Brain pericyte (primary cell): ENCODE results near the gene ABCD3.
A peak's percentile ranks its signal among the peaks of the same experiment; 100 is the strongest.
"Not testable (repeated sequence)": the region's sequence is repeated elsewhere in the genome, so short reads cannot be mapped to it uniquely, and the experiment has no call there.

Experiments
- DNase-seq: peaks from one replicate; pipeline ENCODE4 v3.0.0-alpha.2; 2012; ENCODE audit warnings: low read depth, low spot score

The ABCD3 gene

DNA sequence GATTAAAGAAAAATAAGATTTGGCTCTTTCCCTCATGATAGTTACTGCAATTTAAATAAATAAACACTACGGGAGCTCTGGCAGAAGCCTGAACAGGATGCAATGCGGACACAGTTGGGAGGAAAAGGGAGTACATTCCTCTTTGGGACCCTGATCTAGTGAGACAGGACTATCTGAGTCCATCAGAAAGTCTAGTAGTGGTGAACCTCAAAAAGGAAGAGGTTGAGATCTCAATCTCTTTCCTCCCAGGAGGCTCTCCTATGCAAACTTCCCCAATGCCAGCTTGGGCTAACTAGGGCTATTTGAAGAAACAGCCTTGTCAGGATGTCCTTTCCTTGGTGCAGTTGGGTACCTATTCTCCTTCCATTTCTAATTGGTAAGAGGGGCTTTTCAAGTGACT lies 4.9 kb upstream of the ABCD3 start:
- DNase-seq = no peak

DNA sequence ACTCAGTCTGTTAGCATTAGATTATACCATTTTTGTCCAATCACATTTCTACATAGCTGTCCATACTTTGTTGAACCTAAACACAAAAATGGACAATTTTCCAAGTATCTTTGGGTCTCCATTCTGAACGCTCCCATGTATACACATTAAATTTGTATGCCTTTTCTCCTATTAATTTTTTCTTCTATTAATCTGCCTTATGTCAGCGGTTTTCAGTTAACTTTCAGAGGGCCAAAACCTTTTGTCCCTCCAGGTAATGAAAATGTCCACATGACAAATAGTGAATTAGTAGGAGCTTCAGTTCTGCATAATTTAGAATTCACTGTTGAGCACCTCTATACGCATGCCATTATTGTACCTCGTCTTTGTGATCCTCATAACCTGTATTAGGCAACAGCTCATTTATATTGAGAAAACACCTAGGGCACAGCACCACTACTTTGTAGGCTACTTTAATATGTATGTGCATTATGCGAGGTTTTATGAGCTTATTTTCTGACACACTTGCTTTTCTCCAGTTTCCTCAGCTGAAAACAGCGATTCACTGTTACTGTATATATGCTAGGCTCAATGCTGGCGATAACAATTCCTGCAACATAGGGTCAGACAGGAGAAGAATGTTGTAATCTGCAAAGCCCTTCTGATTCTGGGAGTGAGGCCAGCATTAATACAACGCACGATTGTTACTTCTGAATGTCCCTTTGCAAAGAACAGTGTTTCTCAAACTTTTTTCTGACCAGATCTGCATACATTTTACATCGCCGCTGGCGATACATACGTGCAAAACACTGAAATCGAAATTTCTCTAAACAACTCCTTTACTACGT lies 1.1 kb upstream of the ABCD3 start:
- DNase-seq = peak; percentile 27

DNA sequence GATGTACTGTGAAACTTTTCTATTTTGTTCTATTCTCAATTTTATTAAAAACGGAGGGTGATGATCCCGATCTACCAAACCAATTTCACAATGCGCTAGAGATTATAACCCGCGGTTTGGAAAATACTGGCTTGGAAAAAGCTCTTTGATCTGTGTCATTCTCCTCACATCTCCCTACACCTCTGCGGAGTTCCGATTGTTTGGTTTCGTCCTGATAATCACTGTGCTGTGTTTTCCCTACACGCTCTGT lies 536 bp upstream of the ABCD3 start:
- no peak for DNase-seq

DNA sequence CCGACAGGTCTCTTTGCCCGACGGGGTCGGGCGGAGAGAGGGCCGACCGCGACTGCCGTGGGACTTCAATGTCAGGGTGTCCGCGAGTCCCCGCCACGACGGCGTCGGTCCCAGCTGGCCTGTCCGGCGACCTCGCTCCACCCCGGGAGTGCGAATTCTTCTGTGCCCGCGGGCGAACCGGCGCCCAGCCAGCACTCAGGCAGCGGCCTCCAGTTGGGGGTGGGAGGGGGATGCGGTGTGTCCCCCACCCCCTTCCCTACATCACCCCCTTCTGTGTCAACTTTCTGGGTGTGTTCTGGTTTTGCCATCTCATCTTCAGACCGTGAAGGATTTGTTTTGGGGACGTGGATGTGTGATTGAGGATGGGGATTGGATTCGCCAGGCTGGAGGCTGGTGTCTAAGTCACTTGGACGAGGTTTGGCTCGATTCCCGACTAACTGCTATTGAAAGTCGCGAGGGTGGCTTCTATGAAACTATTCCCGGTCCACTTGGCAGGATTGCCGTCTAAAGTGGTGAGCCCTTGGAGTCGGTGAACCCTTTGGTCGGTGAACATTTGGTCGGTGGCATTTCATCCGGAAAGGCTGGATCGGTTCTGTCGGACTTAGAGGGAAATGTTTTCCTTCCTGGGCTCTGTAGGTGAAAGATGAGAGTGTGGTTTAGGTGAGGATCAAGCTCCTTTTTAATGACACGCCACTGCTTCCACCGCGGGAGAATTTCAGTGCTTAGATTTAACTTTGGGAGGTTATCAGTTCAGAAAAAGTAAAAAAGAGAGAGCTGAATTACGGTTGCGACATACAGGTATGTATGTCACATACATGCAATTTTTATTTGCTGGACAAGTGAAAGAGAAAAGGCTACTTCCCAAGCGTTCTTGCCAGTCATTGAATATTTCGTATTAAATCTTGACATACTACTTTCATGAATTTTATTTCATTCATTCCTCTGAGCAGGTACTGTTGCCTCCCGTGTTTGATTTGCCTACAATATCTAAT lies 771 bp downstream of the ABCD3 start:
- DNase-seq = no peak

DNA sequence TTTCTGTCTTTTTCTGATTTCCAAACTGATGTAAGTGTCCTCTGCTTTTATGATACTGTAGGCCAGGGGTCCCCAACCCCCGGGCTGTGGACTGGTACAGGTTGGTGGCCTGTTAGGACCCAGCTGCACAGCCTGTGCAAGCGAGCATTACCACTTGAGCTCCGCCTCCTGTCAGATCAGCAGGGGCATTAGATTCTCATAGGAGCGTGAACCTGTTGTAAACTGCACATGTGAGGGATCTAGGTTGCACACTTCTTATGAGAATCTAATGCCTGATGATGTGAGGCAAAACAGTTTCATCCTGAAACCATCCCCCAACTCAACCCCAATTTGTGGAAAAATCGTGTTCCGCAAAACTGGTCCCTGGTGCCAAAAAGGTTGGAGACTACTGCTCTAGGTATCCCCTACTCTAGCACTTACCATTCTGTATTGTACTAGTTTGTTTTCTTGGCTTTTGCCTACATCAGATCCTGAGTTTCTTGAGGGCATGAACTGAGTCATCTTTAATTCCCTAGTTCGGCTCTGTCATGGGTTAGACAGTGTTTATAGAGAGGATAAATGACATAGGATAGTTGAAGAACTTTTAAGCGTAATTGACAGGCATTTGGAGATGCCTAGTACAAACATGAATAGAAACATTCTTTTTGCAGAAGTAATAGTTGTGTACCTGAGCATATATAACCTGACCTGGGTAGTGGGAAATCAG lies 4.1 kb downstream of the ABCD3 start:
- no peak for DNase-seq

DNA sequence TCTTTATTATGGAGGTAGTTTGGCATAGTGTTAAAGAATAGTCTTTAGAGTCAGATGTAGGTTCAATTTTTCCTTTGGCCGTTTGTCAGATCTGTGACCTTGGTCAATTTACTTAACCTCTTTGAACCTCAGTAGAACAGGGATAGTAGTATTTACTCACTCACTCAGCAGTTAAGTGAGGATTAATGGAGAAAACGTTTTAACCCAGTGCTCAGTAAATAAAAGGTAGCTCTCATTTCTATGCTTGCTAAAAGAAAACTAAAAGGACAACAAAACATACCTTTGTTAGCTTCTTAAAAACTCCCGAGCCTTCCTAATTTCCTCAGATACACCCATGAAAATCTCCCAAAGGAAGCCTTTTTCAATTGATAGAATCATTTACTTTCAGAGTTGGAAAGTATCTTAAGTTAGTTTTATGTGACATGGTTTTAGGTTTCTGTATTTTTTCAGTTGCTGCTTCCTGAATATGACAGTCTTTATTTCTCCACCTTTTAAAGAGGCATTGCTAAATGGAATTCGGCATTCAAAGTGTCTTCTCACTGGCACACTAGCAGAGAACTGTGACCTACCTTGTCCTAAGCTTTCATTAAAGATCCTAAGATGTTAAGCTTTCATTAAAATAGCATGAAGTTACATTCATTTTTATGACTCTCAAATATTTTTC lies 7.8 kb downstream of the ABCD3 start:
- no peak for DNase-seq

DNA sequence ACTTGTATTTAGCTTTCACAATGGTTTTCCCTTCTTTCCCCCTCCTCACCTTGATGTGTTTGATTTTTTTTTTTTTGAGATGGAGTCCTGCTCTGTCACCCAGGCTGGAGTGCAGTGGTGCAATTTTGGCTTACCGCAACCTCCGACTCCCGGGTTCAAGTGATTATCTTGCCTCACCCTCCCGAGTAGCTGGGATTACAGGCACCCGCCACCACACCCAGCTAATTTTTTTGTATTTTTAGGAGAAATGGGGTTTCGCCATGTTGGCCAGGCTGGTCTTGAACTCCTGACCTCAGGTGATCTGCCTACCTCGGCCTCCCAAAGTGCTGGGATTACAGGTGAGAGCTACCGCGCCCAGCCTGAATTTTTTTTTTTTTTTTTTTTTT lies 8.3 kb downstream of the ABCD3 start:
- not testable (repeated sequence) for DNase-seq

DNA sequence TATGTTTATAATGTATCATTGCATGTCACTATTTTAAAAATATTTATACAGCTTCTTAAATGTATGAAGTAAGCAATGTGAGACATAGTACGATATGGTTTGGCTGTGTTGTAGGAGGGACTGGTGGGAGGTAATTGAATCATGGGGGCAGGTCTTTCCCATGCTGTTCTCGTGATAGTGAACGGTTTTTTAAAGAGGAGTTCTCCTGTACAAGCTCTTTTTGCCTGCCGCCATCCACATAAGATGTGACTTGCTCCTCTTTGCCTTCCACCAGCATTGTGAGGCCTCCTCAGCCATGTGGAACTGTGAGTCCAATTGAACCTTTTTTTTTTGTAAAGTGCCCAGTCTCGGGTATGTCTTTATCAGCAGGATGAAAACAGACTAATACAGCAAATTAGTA lies 10.3 kb downstream of the ABCD3 start:
- DNase-seq = no peak

DNA sequence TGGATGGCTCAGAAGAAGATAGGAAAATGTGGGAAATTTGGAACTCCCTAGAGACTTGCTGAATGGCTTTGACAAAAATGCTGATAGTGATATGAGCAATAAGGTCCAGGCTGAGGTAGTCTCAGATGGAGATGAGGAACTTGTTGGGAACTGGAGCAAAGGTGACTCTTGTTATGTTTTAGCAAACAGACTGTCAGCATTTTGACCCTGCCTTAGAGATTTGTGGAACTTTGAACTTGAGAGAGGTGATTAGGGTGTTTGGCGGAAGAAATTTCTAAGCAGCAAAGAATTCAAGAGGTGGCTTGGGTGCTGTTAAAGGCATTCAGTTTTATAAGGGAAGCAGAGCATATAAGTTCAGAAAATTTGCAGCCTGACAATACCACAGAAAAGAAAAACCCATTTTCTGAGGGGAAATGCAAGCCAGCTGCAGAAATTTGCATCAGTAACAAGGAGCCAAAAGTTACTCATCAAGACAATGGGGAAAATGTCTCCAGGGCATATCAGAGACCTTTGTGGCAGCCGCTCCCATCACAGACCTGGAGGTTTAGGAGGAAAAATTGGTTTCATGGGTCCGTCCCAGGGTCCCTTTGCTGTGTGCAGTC lies 10.8 kb downstream of the ABCD3 start:
- DNase-seq = not testable (repeated sequence)

DNA sequence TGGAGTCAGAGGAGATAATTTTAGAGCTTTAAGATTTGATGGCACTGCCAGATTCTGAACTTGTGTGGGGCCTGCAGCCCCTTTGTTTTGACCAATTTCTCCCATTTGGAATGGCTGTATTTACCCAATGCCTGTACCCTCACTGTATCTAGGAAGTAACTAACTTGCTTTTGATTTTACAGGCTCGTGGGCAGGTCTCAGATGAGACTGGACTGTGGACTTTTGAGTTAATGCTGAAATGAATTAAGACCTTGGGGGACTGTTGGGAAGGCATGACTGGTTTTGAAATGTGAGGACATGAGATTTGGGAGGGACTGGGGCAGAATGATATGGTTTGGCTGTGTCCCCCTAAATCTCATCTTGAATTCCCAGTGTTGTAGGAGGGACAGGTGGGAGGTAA lies 11.9 kb downstream of the ABCD3 start:
- not testable (repeated sequence) for DNase-seq

DNA sequence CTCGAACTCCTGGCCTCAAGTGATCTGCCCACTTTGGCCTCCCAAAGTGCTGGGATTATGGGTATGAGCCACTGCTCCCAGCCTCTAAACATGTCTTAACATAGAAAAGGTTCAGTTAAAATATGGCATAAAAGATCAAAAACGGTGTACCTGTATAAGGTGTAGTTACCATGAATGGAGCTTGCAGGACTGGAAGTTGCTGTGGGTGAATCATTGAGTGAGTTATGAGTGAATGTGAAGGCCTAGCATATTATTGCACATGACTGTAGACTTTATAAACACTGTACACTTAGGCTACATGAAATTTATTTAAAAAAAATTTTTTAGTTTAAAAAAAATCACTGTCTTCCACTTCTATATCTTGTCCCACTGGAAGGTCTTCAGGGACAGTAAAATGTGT lies 15.7 kb downstream of the ABCD3 start:
- no peak for DNase-seq

DNA sequence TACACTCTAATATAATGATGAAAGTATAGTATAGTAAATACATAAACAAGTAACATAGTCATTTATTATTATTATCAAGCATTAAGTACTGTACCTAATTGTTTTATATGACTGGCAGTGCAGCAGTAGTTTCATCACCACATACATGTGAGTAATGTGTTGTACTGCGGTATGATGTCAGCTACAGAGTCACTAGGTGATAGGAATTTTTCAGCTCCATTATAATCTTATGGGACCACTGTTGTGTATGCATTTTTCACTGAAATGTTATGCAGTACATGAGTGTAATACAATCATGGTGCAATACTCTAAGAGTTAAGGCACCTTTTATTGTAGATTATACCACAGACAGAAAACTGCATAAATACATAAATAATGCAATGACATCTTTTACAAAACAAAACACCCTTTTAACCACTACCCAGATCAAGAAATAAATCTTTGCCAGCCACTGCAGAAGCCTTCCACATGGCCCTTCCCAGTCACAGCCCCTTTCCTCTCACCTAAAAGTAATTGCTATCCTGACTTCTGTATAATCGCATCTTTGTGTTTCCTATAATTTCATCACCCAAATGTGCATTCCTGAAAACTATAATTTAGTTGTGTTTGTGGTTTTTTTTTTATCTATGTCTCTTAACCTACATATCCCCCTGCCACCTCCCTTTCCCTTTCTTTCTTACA lies 16.3 kb downstream of the ABCD3 start:
- DNase-seq = no peak

DNA sequence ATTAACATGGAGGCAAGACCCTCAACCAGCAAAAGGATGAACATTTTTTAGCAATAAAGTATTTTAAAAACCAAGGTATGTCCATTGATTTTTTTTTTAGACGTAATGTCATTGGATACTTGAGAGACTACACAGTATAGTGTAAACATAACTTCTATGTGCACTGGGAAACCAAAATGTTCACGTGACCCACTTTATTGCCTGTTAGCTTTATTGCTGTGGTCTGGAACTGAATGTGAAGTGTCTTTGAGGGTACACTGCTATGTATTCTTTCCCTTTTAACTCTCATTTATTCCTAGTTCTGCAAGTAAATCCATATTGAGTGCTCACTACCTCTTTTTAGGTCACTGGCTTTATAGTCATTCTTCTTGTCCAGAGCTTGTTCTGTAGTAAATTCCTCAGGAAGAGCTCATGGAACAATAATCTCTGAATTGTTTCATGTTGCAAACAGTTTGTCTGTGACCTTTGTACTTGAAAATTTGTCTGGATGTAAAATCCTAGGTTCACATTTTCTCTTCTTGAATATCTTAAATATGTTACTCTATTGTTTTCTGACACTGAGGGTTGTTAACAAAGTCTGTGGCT lies 20.6 kb downstream of the ABCD3 start:
- no peak for DNase-seq

DNA sequence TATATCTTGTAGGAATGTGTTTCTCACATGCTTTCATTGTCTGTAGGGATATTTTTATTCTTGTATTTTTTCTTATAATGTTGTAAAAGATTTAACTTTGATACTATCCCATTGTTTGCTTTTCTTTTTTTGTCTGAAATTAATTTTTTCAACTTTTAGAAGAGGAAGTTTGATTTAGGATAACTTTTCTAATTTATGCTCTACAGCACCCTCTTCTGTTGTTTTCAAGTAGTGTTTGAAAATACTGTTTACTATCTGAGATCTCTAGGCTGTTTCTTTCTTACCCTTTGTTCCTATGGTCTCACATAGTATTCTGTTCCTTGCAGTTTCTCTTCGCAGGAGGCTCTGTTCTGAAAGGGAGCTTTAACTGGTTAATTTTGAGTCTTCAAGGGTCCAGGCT lies 21.9 kb downstream of the ABCD3 start:
- no peak for DNase-seq

DNA sequence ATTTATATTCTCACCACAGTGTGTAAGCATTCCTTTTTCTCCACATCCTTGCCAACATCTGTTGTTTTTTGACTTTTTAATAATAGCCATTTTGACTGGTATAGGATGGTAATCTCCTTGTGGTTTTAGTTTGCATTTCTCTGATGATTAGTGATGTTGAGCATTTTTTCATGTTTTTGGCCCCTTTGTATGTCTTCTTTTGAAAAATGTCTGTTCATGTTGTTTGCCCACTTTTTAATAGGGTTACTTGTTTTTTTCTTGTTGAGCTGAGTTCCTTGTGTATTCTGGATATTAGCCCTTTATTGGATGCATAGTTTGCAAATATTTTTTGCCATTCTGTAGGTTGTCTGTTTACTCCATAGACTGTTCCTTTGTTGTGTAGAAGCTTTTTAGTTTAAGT lies 24.9 kb downstream of the ABCD3 start:
- DNase-seq = not testable (repeated sequence)

DNA sequence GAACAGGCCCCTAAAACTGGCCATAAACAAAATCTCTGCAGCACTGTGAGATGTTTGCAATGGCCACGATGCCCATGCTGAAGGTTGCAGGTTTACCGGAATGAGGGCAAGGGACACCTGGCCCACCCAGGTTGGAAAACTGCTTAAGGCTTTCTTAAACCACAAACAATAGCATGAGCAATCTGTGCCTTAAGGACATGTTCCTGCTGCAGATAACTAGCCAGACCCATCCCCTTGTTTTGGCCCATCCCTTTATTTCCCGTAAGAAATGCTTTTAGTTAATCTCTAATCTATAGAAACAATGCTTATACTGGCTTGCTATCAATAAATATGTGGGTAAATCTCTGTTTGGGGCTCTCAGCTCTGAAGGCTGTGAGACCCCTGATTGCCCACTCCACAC lies 26.6 kb downstream of the ABCD3 start:
- DNase-seq = not testable (repeated sequence)

DNA sequence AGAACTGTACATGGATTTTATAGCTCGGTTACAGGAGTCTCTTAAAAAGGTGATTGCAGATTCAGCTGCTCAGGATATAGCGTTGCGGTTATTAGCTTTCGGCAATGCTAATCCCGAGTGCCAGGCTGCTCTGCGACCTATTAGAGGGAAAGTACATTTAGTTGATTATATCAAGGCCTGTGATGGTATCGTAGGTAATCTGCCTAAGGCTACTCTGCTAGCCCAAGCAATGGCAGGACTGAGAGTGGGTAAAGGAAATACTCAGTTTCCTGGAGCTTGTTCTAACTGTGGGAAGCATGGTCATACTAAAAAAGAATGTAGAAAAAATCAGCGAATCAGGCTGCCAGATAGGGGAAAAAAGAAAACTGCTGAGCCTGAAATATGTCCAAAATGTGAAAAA lies 27.5 kb downstream of the ABCD3 start:
- DNase-seq = not testable (repeated sequence)

DNA sequence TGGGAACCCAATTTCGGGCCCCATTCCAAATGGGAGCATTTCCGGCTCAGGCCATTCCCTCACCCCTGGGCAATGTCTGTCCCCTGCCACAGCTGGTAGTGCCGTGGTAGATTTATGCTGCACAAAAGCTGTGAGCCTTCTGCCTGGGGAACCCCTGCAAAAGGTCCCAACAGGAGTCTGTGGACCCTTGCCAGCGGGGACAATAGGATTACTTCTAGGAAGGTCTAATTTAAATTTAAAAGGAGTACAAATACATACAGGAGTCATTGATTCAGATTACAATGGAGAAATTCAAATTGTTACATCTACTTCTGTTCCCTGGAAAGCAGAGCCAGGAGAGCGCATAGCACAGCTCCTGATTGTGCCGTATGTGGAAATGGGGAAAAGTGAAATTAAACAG lies 28.0 kb downstream of the ABCD3 start:
- DNase-seq = not testable (repeated sequence)

DNA sequence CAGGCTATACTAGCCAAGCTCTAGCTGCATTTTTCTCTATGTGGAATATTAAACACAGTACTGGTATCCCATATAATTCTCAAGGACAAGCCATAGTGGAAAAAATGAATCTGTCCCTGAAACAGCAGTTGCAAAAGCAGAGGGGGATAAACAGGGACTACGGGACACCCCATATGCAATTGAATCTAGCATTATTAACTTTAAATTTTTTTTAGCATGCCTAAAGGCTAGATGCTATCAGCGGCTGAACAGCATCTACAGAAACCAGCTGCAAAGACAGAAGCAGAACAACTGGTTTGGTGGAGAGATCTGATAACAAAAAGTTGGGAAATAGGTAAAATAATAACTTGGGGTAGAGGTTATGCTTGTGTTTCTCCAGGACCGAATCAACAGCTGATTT lies 30.6 kb downstream of the ABCD3 start:
- DNase-seq = not testable (repeated sequence)

DNA sequence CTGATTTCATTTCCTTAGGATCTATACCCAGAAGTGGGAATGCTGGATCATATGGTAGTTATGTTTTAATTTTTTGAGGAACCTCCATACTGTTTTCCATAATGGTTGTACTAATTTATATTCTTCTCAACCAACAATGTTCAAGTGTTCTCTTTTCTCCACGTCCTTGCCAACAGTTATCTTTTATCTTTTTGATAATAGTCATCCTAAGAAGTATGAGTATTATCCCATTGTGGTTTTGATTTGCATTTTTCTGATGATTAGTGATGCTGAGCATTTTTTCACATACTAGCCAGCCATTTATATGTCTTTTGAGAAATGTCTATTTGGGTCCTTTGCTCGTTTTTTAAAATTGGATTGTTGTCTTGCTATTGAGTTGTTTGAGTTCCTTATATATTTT lies 38.5 kb downstream of the ABCD3 start:
- no peak for DNase-seq
